Coronary artery (tissue), 2 donors: ENCODE results near the gene ALG9.

Source experiments
- DNase-seq: peaks from one replicate; pipeline ENCODE4 v3.0.0-alpha.2; 2017; ENCODE audit warnings: low spot score
- H3K27ac ChIP-seq, 2 donors: fragments of 200-600 bp; sonication (generic); one replicate each; pipeline ENCODE4 v1.5.1; 2016 to 2019
- H3K4me3 ChIP-seq: fragments of 200-600 bp; sonication (generic); 2 replicates; pipeline ENCODE4 v1.5.1; 2016; ENCODE audit warnings: mild to moderate bottlenecking, moderate library complexity
- CTCF ChIP-seq: fragments of 200-600 bp; sonication (generic); IDR thresholded peaks from one replicate; pipeline ENCODE4 v1.5.1; 2019; ENCODE audit warnings: antibody characterized with exemption

Gene ALG9

GRCh38 chr11:111811445-111811844 lies 59.9 kb downstream of the ALG9 start:
- no peak for DNase-seq
- no peak overlapping the region for H3K4me3 ChIP-seq
- no peak for TF ChIP-seq CTCF
- no peak overlapping the region for H3K27ac ChIP-seq

GRCh38 chr11:111808834-111809233 lies 62.5 kb downstream of the ALG9 start:
- Histone ChIP-seq H3K27ac (no peak overlapping the region), H3K4me3 (no peak overlapping the region)
- DNase-seq: no peak
- TF ChIP-seq CTCF: no peak

- H3K4me3 ChIP-seq: no peak overlapping the region
- no peak for DNase-seq
- no peak for TF ChIP-seq CTCF
- no peak overlapping the region for H3K27ac ChIP-seq
Measured at GRCh38 chr11:111808063-111808588, 63.3 kb downstream of the ALG9 start.

GRCh38 chr11:111807076-111807475 lies 64.3 kb downstream of the ALG9 start:
- H3K27ac ChIP-seq: no peak overlapping the region
- TF ChIP-seq CTCF: no peak
- DNase-seq: no peak
- no peak overlapping the region for H3K4me3 ChIP-seq

GRCh38 chr11:111801135-111801534 lies 70.2 kb downstream of the ALG9 start:
- Histone ChIP-seq H3K27ac (no peak overlapping the region), H3K4me3 (no peak overlapping the region)
- TF ChIP-seq CTCF: no peak
- DNase-seq: no peak

- Histone ChIP-seq H3K4me3 (no peak overlapping the region), H3K27ac (no peak overlapping the region)
- no peak for TF ChIP-seq CTCF
- DNase-seq: no peak
Measured at GRCh38 chr11:111798279-111798678, 73.1 kb downstream of the ALG9 start.

- Histone ChIP-seq H3K4me3 (no peak overlapping the region), H3K27ac (no peak overlapping the region)
- TF ChIP-seq CTCF: no peak
- no peak for DNase-seq
Measured at GRCh38 chr11:111797145-111797581, 74.2 kb downstream of the ALG9 start.
